PC-9 (cell line): ENCODE measurements around the gene DCDC2B. TPM values are rescaled to one million over a fixed set of nuclear protein-coding genes. Genes with fewer than 3 reads are reported as not detected.

ENCODE experiments used
- BruUV-seq: library from RNA; stranded (reverse); fragments of 400-500 nt; replicated peaks from 2 replicates; lab custom pipeline; 2021; lab: Mats Ljungman, UMichigan
- CTCF ChIA-PET: fragments of 300-600 bp; sonication (Branson Sonifier 250); formaldehyde crosslinking; loops from one replicate; lab custom pipeline; 2022; ENCODE audit warnings: antibody characterized with exemption; lab: Charles Lee
- POLR2A ChIA-PET: fragments of 300-600 bp; sonication (Branson Sonifier 250); formaldehyde crosslinking; loops from one replicate; lab custom pipeline; 2022; ENCODE audit warnings: antibody characterized with exemption; ENCODE audit not compliant: unreplicated experiment; lab: Charles Lee
- DNase-seq, 2 experiments: peaks; one replicate each; pipeline versions ENCODE4 v3.0.0 to v3.0.0-alpha.2; 2015 to 2022; ENCODE audit warnings: mixed read lengths in 1 of 2
- H2AFZ ChIP-seq: fragments of 200-600 bp; sonication (generic); 2 replicates; pipeline ENCODE4 v1.8.1; 2017; ENCODE audit warnings: antibody characterized with exemption
- H3F3A ChIP-seq: fragments of 200-600 bp; sonication (generic); 2 replicates; pipeline ENCODE4 v1.8.1; 2017; ENCODE audit warnings: antibody characterized with exemption, mild to moderate bottlenecking, low read depth; ENCODE audit not compliant: insufficient read depth
- H3K27ac ChIP-seq: fragments of 200-600 bp; sonication (generic); 2 replicates; pipeline ENCODE4 v1.6.1; 2016; ENCODE audit warnings: mixed run types
- H3K27me3 ChIP-seq: fragments of 200-600 bp; sonication (generic); 2 replicates; pipeline ENCODE4 v1.6.1; 2016; ENCODE audit warnings: low read depth, mixed run types; ENCODE audit not compliant: insufficient read depth
- H3K36me3 ChIP-seq: fragments of 200-600 bp; sonication (generic); 2 replicates; pipeline ENCODE4 v1.6.1; 2016; ENCODE audit warnings: low read depth, mixed run types
- H3K4me1 ChIP-seq: fragments of 200-600 bp; sonication (generic); replicated peaks from 2 replicates; pipeline ENCODE4 v1.6.1; 2016; ENCODE audit warnings: mixed run types; ENCODE audit not compliant: insufficient read depth
- H3K4me2 ChIP-seq: fragments of 200-600 bp; sonication (generic); 2 replicates; pipeline ENCODE4 v1.6.1; 2017; ENCODE audit warnings: mixed run types
- H3K4me3 ChIP-seq: fragments of 200-600 bp; sonication (generic); 2 replicates; pipeline ENCODE4 v1.6.1; 2016; ENCODE audit warnings: mixed run types
- H3K79me2 ChIP-seq: fragments of 200-600 bp; sonication (generic); 2 replicates; pipeline ENCODE4 v1.6.1; 2017; ENCODE audit warnings: low read depth, mixed run types
- H3K9me2 ChIP-seq: fragments of 200-600 bp; sonication (generic); 2 replicates; pipeline ENCODE4 v1.8.1; 2017; ENCODE audit warnings: mild to moderate bottlenecking; ENCODE audit not compliant: insufficient read depth
- H3K9me3 ChIP-seq: fragments of 200-600 bp; sonication (generic); 2 replicates; pipeline ENCODE4 v1.8.1; 2016; ENCODE audit warnings: low read depth; ENCODE audit not compliant: insufficient read depth
- H4K20me1 ChIP-seq: fragments of 200-600 bp; sonication (generic); 2 replicates; pipeline ENCODE4 v1.8.1; 2017; ENCODE audit not compliant: insufficient read depth
- EZH2 ChIP-seq: fragments of 200-600 bp; sonication (generic); IDR thresholded peaks from 2 replicates; pipeline ENCODE4 v1.8.0; 2017; ENCODE audit warnings: antibody characterized with exemption, low read depth
- intact Hi-C: fragments of 100-400 bp; cut with micrococcal nuclease; formaldehyde crosslinking; loops from one replicate; pipeline ENCODE4 v1.10.0; 2022; ENCODE audit not compliant: unreplicated experiment
- total RNA-seq: library from RNA; stranded (reverse); gene quantifications from 2 replicates; pipeline ENCODE4 v1.2.3, GENCODE V29; 2021
- TF ChIP-seq, protein P1 (sequence below): fragments of 200-600 bp; sonication (generic); conservative IDR thresholded peaks from 2 replicates; pipeline ENCODE4 v1.6.1; 2017; ENCODE audit warnings: mixed run types, antibody characterized with exemption, mild to moderate bottlenecking, moderate library complexity

Gene DCDC2B
- total RNA-seq, 1 experiment from 2014 or later, result not detected

GRCh38 chr1:32179193-32179442 lies 29.8 kb upstream of the DCDC2B start:
- POLR2A ChIA-PET, result interaction anchor here (0.6 to 0.7 kb wide), 6 partner anchors 20 to 478 kb away, joined by 3 to 11 read pairs (median 4); no protein-coding TSS in a partner anchor
- CTCF ChIA-PET, result no interaction called here
- Histone ChIP-seq H3K4me3 (peak overlapping the region; percentile 93), H2AFZ (peak overlapping the region; percentile 93), H3F3A (peaks cover 47% of the 10 kb centered on the region), H3K27ac (peak overlapping the region; percentile 69), H3K79me2 (peaks cover 35% of the 10 kb centered on the region), H3K4me1 (peaks cover 29% of the 10 kb centered on the region), H3K9me2 (no peaks in the 10 kb centered on the region), H3K9me3 (no peaks in the 10 kb centered on the region), H3K27me3 (no peaks in the 10 kb centered on the region), H4K20me1 (peaks cover 13% of the 10 kb centered on the region; the same call in 1 of the 2 replicates), H3K4me2 (peak overlapping the region; percentile 84), H3K36me3 (peaks cover 29% of the 10 kb centered on the region)
- no peak for DNase-seq
- TSS peak; percentile 93 for BruUV-seq
- intact Hi-C loops, result loop anchor here (2.0 to 10.0 kb wide), 2 partner anchors 70 to 104 kb away; partner anchors contain the start of genes KPNA6 and TMEM39B
- TF ChIP-seq EZH2, result no peak
- TF ChIP-seq, protein P1, sequence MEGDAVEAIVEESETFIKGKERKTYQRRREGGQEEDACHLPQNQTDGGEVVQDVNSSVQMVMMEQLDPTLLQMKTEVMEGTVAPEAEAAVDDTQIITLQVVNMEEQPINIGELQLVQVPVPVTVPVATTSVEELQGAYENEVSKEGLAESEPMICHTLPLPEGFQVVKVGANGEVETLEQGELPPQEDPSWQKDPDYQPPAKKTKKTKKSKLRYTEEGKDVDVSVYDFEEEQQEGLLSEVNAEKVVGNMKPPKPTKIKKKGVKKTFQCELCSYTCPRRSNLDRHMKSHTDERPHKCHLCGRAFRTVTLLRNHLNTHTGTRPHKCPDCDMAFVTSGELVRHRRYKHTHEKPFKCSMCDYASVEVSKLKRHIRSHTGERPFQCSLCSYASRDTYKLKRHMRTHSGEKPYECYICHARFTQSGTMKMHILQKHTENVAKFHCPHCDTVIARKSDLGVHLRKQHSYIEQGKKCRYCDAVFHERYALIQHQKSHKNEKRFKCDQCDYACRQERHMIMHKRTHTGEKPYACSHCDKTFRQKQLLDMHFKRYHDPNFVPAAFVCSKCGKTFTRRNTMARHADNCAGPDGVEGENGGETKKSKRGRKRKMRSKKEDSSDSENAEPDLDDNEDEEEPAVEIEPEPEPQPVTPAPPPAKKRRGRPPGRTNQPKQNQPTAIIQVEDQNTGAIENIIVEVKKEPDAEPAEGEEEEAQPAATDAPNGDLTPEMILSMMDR, result no peak

DNA sequence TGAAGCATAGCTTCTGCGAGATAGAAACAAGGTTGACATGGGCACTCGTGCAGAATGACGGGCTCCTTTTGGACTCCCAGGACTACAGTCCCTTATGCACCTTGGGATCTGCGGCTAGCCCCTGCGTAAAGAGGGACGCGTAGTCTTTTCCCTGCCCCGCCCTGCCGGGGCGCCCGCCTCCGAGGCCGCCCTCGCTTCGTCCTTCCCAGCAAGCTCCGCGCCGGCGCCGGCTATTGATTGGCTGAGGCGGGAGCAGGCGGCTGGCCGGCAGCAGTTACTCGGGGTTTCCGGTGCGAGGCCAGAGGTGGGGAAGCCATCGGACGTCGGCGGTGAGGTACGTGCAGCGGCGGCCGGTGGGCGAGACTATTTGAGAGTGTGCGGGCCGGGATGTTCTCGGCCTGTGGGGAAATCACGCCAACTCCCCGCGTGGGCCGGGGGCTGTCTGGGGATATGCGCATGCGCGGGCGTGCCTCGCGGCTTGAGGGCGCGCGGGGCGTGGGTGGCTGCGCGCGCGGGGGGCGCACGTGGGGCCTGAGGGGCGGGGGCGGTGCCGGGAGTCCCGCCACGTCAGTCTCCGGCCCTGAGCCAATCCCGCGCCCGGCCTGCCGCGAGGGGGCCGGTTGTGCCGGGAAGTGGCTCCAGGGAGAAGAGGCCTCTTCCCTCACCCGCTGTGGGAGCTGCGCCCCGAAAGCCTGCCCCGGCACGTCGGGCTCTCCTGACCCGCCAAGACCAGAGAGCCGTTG lies 29.3 kb upstream of the DCDC2B start, which contains the start of gene TXLNA:
Gene TXLNA, plus strand, starts transcription at position 233 of the 743 bp plus-strand sequence. CDS start 671 bp downstream, outside the sequence.
- CTCF ChIA-PET, result interaction anchor here (0.6 to 1.1 kb wide), 2 partner anchors 36 to 534 kb away, joined by 3 to 4 read pairs; no protein-coding TSS in a partner anchor
- no TSS peak for BruUV-seq

More for the DNA sequence above, 29.3 kb upstream of the DCDC2B start, which contains the start of gene TXLNA:
- Histone ChIP-seq H3K27me3 (no peaks in the 10 kb centered on the region), H3K4me1 (peaks cover 29% of the 10 kb centered on the region), H3F3A (peaks cover 47% of the 10 kb centered on the region), H3K9me2 (no peaks in the 10 kb centered on the region), H3K9me3 (no peaks in the 10 kb centered on the region), H3K36me3 (peaks cover 33% of the 10 kb centered on the region), H4K20me1 (peaks cover 13% of the 10 kb centered on the region; the same call in 1 of the 2 replicates), H3K27ac (peak within 1 kb of the TSS; percentile 69), H2AFZ (peak within 1 kb of the TSS; percentile 93), H3K4me3 (peak within 1 kb of the TSS; percentile 93), H3K79me2 (peaks cover 40% of the 10 kb centered on the region), H3K4me2 (peak within 1 kb of the TSS; percentile 84)
- POLR2A ChIA-PET, result interaction anchor here (0.6 to 1.0 kb wide), 8 partner anchors 20 to 479 kb away, joined by 3 to 11 read pairs (median 4); partner anchors contain the start of gene TMEM39B
- TF ChIP-seq, protein P1, result no peak
- TF ChIP-seq EZH2, result no peak
- intact Hi-C loops, result loop anchor here (2.0 to 10.0 kb wide), 2 partner anchors 71 to 105 kb away; partner anchors contain the start of genes KPNA6 and TMEM39B
- peak; percentile 86 to 91 for DNase-seq
